Activated CD4-positive, alpha-beta T cell treated with anti-CD3 and anti-CD28 coated beads, Interleukin-2, amount 50 U/mL, for 24 hours (primary cell): ENCODE data around the gene KRT12.
"Not testable (repeated sequence)": the region's sequence is repeated elsewhere in the genome, so short reads cannot be mapped to it uniquely, and the experiment has no call there.

ENCODE experiments used
- DNase-seq, 2 donors: peaks; one replicate each; pipeline ENCODE4 v3.0.0-alpha.2; 2020; ENCODE audit warnings: low read depth in 1 of 2, low spot score in 1 of 2

KRT12 gene

GRCh38 chr17:40817103-40817682, 49.8 kb downstream of the KRT12 start:
- no peak for DNase-seq

GRCh38 chr17:40816569-40816968, 50.5 kb downstream of the KRT12 start:
- DNase-seq = no peak

GRCh38 chr17:40815381-40815780, 51.6 kb downstream of the KRT12 start:
- no peak for DNase-seq

GRCh38 chr17:40814657-40815056, 52.4 kb downstream of the KRT12 start:
- DNase-seq = not testable (repeated sequence)

- no peak for DNase-seq
Measured at GRCh38 chr17:40813804-40814203, 53.2 kb downstream of the KRT12 start.

GRCh38 chr17:40812639-40813038, 54.4 kb downstream of the KRT12 start:
- DNase-seq = no peak
